Measurements from ENCODE around the gene ANKRD11.

DNA sequence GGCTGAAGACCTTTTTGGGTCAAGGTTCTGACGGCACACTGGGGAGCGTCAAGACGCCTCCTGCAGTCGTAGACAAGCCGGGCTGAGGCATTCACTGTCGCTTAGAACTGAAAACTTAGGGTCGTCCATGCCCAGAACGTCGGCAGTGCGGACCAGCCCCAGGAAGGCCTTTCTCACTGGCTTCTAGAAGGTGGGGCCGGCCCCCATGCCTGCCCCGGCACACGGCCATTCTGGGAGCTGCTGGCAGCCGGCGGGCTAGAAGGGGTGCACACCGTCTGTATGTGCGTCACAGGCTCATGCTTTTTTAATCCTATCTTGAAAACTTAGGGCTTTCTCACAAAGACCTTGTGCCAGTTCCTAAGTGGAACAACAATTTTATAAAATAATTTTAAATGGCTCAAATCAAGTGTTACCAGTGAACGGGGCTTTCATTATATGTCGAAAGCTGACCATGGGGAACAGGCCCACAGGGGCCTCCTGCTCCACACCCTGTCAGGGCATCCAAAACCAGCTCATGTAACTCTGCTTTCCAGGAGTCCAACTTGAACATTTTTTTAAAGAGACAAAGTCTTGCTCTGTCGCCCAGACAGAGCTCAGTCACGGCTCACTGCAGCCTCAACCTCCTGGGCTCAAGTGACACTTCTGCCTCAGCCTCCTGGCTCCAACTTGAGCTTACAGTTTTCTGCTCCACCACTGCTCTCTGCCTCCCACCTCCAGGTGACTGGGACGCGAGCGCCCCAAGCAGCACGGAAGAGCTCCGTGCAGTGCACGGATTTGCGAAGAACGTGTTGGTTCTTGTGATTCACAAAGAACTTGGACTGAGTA is 111.2 kb downstream of the ANKRD11 start:
- TF ChIP-seq, protein P1, sequence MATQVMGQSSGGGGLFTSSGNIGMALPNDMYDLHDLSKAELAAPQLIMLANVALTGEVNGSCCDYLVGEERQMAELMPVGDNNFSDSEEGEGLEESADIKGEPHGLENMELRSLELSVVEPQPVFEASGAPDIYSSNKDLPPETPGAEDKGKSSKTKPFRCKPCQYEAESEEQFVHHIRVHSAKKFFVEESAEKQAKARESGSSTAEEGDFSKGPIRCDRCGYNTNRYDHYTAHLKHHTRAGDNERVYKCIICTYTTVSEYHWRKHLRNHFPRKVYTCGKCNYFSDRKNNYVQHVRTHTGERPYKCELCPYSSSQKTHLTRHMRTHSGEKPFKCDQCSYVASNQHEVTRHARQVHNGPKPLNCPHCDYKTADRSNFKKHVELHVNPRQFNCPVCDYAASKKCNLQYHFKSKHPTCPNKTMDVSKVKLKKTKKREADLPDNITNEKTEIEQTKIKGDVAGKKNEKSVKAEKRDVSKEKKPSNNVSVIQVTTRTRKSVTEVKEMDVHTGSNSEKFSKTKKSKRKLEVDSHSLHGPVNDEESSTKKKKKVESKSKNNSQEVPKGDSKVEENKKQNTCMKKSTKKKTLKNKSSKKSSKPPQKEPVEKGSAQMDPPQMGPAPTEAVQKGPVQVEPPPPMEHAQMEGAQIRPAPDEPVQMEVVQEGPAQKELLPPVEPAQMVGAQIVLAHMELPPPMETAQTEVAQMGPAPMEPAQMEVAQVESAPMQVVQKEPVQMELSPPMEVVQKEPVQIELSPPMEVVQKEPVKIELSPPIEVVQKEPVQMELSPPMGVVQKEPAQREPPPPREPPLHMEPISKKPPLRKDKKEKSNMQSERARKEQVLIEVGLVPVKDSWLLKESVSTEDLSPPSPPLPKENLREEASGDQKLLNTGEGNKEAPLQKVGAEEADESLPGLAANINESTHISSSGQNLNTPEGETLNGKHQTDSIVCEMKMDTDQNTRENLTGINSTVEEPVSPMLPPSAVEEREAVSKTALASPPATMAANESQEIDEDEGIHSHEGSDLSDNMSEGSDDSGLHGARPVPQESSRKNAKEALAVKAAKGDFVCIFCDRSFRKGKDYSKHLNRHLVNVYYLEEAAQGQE (IDR thresholded peaks at IDR 0.05; ENCODE audit: insufficient read depth in 1 of 2, low read depth in 2 of 2, low read length in 2 of 2), result no peak
- TF ChIP-seq TAF1 (IDR thresholded peaks at IDR 0.05; ENCODE audit: borderline replicate concordance, insufficient read depth, low read length), result no peak
